Measurements from ENCODE around the gene VPS35. TPM values are rescaled to one million over a fixed set of nuclear protein-coding genes. Genes with fewer than 3 reads are reported as not detected.
"Not testable (repeated sequence)": the region's sequence is repeated elsewhere in the genome, so short reads cannot be mapped to it uniquely, and the experiment has no call there.

The VPS35 gene
- total RNA-seq, 1 experiment from 2014 or later, result 86.8 TPM

DNA sequence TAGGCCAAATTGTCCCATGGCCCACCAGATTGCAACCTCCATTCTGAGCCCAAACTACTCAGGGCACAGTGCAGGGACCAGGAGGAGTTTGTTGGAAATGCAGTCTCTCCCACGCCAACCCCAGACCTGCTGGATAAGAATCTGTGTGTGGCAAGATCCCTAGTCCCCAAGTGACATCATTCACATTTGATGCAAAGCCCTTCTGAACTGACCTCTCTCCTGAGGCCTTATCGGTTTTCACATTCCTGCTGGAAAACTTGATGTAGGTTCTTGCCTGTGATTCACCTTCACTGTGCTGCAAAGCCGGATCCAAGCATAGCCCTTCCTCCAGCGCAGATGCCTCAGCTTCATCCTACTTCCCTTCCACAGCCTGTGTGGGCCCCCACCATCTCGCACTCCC is 61.2 kb downstream of the VPS35 start:
- intact Hi-C loops (cut with micrococcal nuclease; ENCODE audit: unreplicated experiment), result no loop called here
- CTCF ChIA-PET, result no interaction called here
- ATAC-seq, result no peak
- in situ Hi-C loops (cut with HindIII; ENCODE audit: low pct_unique_long_range_greater_than_20kb, low sequenced_read_pairs), result no loop called here
- TF ChIP-seq SIN3A (IDR thresholded peaks at IDR 0.05; ENCODE audit: borderline replicate concordance, insufficient read depth, low read depth, low read length) (no peak), REST (IDR thresholded peaks at IDR 0.05; ENCODE audit: insufficient read depth in 1 of 2, low read depth in 2 of 2, low read length in 1 of 2) (no peak), CTCF (IDR thresholded peaks at IDR 0.05) (no peak), TCF7L2 (IDR thresholded peaks at IDR 0.05; ENCODE audit: low read depth, low read length) (no peak), POLR2AphosphoS5 (IDR thresholded peaks at IDR 0.05; ENCODE audit: low read depth, low read length) (no peak)
- Histone ChIP-seq H3K9me3 (ENCODE audit: control insufficient read depth, insufficient read depth, low read depth, low read length) (no peaks in the 10 kb centered on the region), H3K27ac (ENCODE audit: low read length) (no peak overlapping the region), H3K36me3 (ENCODE audit: control insufficient read depth, insufficient read depth, low read length) (no peaks in the 10 kb centered on the region), H3K4me3 (ENCODE audit: low read depth in 2 of 2, low read length in 2 of 2) (no peak overlapping the region), H3K4me1 (ENCODE audit: control insufficient read depth, insufficient read depth, low read length) (no peaks in the 10 kb centered on the region), H3K27me3 (ENCODE audit: control insufficient read depth, insufficient read depth, low read length) (no peaks in the 10 kb centered on the region)
- POLR2A ChIA-PET, result no interaction called here
- DNase-seq (ENCODE audit: low read depth, low spot score), result no peak
- BruUV-seq (replicated peaks), result no TSS peak

- H3K27me3 ChIP-seq (ENCODE audit: control insufficient read depth, insufficient read depth, low read length); in situ Hi-C loops (cut with HindIII; ENCODE audit: low pct_unique_long_range_greater_than_20kb, low sequenced_read_pairs); H3K27ac ChIP-seq (ENCODE audit: low read length); H3K36me3 ChIP-seq (ENCODE audit: control insufficient read depth, insufficient read depth, low read length); intact Hi-C loops (cut with micrococcal nuclease; ENCODE audit: unreplicated experiment); DNase-seq (ENCODE audit: low read depth, low spot score); H3K4me3 ChIP-seq (ENCODE audit: low read depth in 2 of 2, low read length in 2 of 2); H3K9me3 ChIP-seq (ENCODE audit: control insufficient read depth, insufficient read depth, low read depth, low read length); H3K4me1 ChIP-seq (ENCODE audit: control insufficient read depth, insufficient read depth, low read length); POLR2A ChIA-PET; ATAC-seq; CTCF ChIA-PET; BruUV-seq (replicated peaks): not testable (repeated sequence)
Observed at GRCh38 chr16:46626681-46627080, 62.3 kb downstream of the VPS35 start.

DNA sequence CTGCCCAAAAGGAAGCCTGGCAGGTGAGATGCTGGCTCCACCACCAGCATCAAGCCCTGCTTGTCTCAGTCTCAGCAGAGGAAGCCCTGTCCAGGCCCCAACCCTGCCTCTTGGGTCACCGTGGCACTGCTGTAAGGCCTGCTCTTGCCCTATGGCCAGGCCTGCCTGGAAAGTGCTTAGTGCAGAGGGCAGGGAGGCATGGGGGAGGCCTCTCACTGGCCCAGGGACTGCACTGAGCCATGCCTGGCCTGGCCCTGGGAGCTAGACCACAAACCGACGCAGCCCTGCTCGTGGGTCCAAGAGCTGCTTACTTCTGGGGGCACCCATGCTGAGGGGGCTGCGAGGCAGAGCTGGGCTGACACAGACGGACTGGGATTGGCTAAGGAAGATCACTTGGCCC is 64.1 kb downstream of the VPS35 start:
- in situ Hi-C loops (cut with HindIII; ENCODE audit: low pct_unique_long_range_greater_than_20kb, low sequenced_read_pairs); BruUV-seq (replicated peaks); ATAC-seq; CTCF ChIA-PET; POLR2A ChIA-PET; H3K27ac ChIP-seq (ENCODE audit: low read length); H3K36me3 ChIP-seq (ENCODE audit: control insufficient read depth, insufficient read depth, low read length); H3K4me1 ChIP-seq (ENCODE audit: control insufficient read depth, insufficient read depth, low read length); DNase-seq (ENCODE audit: low read depth, low spot score); H3K4me3 ChIP-seq (ENCODE audit: low read depth in 2 of 2, low read length in 2 of 2); intact Hi-C loops (cut with micrococcal nuclease; ENCODE audit: unreplicated experiment); H3K27me3 ChIP-seq (ENCODE audit: control insufficient read depth, insufficient read depth, low read length); H3K9me3 ChIP-seq (ENCODE audit: control insufficient read depth, insufficient read depth, low read depth, low read length): not testable (repeated sequence)

DNA sequence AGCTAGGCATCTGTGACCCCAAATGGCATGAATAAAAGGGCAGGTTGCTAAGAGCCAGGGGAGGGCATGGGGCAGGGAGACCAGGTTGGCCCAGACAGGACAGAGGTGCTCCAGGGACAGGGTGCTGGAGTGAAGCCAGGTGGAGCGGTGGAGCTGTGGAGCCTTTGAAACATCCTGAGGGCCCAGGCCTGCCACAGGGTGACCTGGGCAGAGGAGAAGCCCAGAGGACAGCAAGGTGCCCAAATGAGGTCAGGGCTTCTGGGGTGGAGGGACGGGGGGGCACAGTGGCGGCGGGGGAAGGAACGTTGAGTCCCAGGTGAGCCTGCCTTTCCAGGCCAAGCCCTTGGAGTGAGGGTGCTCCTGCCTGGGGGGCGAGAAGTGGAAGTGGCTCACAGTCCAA is 65.3 kb downstream of the VPS35 start:
- H3K4me1 ChIP-seq (ENCODE audit: control insufficient read depth, insufficient read depth, low read length); H3K36me3 ChIP-seq (ENCODE audit: control insufficient read depth, insufficient read depth, low read length); CTCF ChIA-PET; H3K27me3 ChIP-seq (ENCODE audit: control insufficient read depth, insufficient read depth, low read length); POLR2A ChIA-PET; intact Hi-C loops (cut with micrococcal nuclease; ENCODE audit: unreplicated experiment); H3K9me3 ChIP-seq (ENCODE audit: control insufficient read depth, insufficient read depth, low read depth, low read length); in situ Hi-C loops (cut with HindIII; ENCODE audit: low pct_unique_long_range_greater_than_20kb, low sequenced_read_pairs); H3K27ac ChIP-seq (ENCODE audit: low read length); DNase-seq (ENCODE audit: low read depth, low spot score); H3K4me3 ChIP-seq (ENCODE audit: low read depth in 2 of 2, low read length in 2 of 2); BruUV-seq (replicated peaks): not testable (repeated sequence)
- peak; percentile 13; the same call in 1 of the 2 replicates for ATAC-seq

DNA sequence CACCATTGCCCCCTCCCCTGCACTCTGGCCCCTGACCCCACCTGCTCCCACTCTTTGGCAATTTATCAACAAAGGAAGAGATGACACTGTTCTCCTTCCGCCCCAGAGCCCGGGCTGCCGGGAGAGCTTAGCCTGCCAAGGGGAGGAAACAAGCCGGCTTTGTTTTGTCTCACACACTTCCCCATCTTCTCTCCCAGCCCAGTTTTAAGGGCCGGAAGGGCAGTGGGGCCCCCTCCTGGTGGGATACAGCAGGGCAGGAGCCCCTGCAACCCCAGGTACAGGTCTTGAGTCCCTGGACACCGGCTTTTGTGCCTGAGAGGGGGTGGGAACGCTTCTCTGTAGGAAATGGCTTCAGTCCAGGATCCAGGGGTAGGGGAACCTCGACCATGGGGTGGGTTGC is 65.7 kb downstream of the VPS35 start:
- BruUV-seq (replicated peaks); POLR2A ChIA-PET; H3K4me1 ChIP-seq (ENCODE audit: control insufficient read depth, insufficient read depth, low read length); H3K27ac ChIP-seq (ENCODE audit: low read length); H3K9me3 ChIP-seq (ENCODE audit: control insufficient read depth, insufficient read depth, low read depth, low read length); intact Hi-C loops (cut with micrococcal nuclease; ENCODE audit: unreplicated experiment); CTCF ChIA-PET; DNase-seq (ENCODE audit: low read depth, low spot score); H3K4me3 ChIP-seq (ENCODE audit: low read depth in 2 of 2, low read length in 2 of 2); H3K27me3 ChIP-seq (ENCODE audit: control insufficient read depth, insufficient read depth, low read length); in situ Hi-C loops (cut with HindIII; ENCODE audit: low pct_unique_long_range_greater_than_20kb, low sequenced_read_pairs); H3K36me3 ChIP-seq (ENCODE audit: control insufficient read depth, insufficient read depth, low read length): not testable (repeated sequence)
- ATAC-seq, result peak; percentile 52

All from Panc1 (cell line).